Measurements from ENCODE around the gene ASF1B. TPM values are rescaled to one million over a fixed set of nuclear protein-coding genes. Genes with fewer than 3 reads are reported as not detected.

The ASF1B gene
- total RNA-seq, 6 experiments from 2014 or later, result 11.0 to 22.8 (median 18.6) TPM

- no peak for TF ChIP-seq CTCF (IDR thresholded peaks at IDR 0.05)
- Mint-ChIP-seq H3K4me3 (no peak overlapping the region), H3K4me1 (ENCODE audit: low read depth) (peaks cover 43% of the 10 kb centered on the region), H3K27ac (no peak overlapping the region; the same call in 1 of the 2 replicates), H3K27me3 (ENCODE audit: insufficient read depth) (peaks cover 4% of the 10 kb centered on the region), H3K9me3 (no peaks in the 10 kb centered on the region), H3K36me3 (ENCODE audit: low read depth) (no peaks in the 10 kb centered on the region)
- no peak for DNase-seq
These were observed 9.0 kb upstream of the ASF1B start for GRCh38 chr19:14145381-14145780.

GRCh38 chr19:14142262-14143190 is 6.1 kb upstream of the ASF1B start:
- no peaks in the 10 kb centered on the region for H3K36me3 Mint-ChIP-seq (ENCODE audit: low read depth)
- no peaks in the 10 kb centered on the region for H3K9me3 Mint-ChIP-seq
- H3K4me3 Mint-ChIP-seq, result no peak overlapping the region
- DNase-seq, result no peak
- H3K27me3 Mint-ChIP-seq (ENCODE audit: insufficient read depth), result peaks cover 1% of the 10 kb centered on the region; the same call in 1 of the 2 replicates
- no peak overlapping the region for H3K27ac Mint-ChIP-seq
- no peak for TF ChIP-seq CTCF (IDR thresholded peaks at IDR 0.05)
- peaks cover 45% of the 10 kb centered on the region for H3K4me1 Mint-ChIP-seq (ENCODE audit: low read depth)

- TF ChIP-seq CTCF (IDR thresholded peaks at IDR 0.05), result no peak
These were observed 4.7 kb upstream of the ASF1B start for GRCh38 chr19:14141041-14141440.

GRCh38 chr19:14139944-14140343 is 3.6 kb upstream of the ASF1B start:
- H3K4me1 Mint-ChIP-seq (ENCODE audit: low read depth), result peaks cover 30% of the 10 kb centered on the region
- no peaks in the 10 kb centered on the region for H3K9me3 Mint-ChIP-seq
- DNase-seq, result peak; percentile 75
- no peaks in the 10 kb centered on the region for H3K36me3 Mint-ChIP-seq (ENCODE audit: low read depth)
- H3K4me3 Mint-ChIP-seq, result peak overlapping the region; percentile 27
- peaks cover 1% of the 10 kb centered on the region; the same call in 1 of the 2 replicates for H3K27me3 Mint-ChIP-seq (ENCODE audit: insufficient read depth)
- peak overlapping the region; percentile 76 for H3K27ac Mint-ChIP-seq
- TF ChIP-seq CTCF (IDR thresholded peaks at IDR 0.05), result no peak

More at GRCh38 chr19:14141041-14141440, 4.7 kb upstream of the ASF1B start:
- H3K4me3 Mint-ChIP-seq, result no peak overlapping the region
- peaks cover 31% of the 10 kb centered on the region for H3K4me1 Mint-ChIP-seq (ENCODE audit: low read depth)
- H3K9me3 Mint-ChIP-seq, result no peaks in the 10 kb centered on the region
- no peaks in the 10 kb centered on the region for H3K36me3 Mint-ChIP-seq (ENCODE audit: low read depth)
- no peak overlapping the region for H3K27ac Mint-ChIP-seq
- peaks cover 1% of the 10 kb centered on the region; the same call in 1 of the 2 replicates for H3K27me3 Mint-ChIP-seq (ENCODE audit: insufficient read depth)
- DNase-seq, result no peak

GRCh38 chr19:14138576-14139265 is 2.3 kb upstream of the ASF1B start:
- Mint-ChIP-seq H3K9me3 (no peaks in the 10 kb centered on the region), H3K4me3 (peak overlapping the region; percentile 91), H3K4me1 (ENCODE audit: low read depth) (peaks cover 40% of the 10 kb centered on the region), H3K27me3 (ENCODE audit: insufficient read depth) (peaks cover 4% of the 10 kb centered on the region), H3K27ac (peak overlapping the region; percentile 87), H3K36me3 (ENCODE audit: low read depth) (no peaks in the 10 kb centered on the region)
- DNase-seq, result peak; percentile 40
- no peak for TF ChIP-seq CTCF (IDR thresholded peaks at IDR 0.05)
